HG03280 (cell line): ENCODE measurements around the gene EDIL3.

ENCODE experiments used
- ATAC-seq: cut with Tn5 transposase; IDR thresholded peaks from one replicate; pipeline ENCODE4 v1.9.1; 2021; ENCODE audit warnings: mild to moderate bottlenecking, moderate library complexity; ENCODE audit not compliant: unreplicated experiment

Gene EDIL3, protein sequence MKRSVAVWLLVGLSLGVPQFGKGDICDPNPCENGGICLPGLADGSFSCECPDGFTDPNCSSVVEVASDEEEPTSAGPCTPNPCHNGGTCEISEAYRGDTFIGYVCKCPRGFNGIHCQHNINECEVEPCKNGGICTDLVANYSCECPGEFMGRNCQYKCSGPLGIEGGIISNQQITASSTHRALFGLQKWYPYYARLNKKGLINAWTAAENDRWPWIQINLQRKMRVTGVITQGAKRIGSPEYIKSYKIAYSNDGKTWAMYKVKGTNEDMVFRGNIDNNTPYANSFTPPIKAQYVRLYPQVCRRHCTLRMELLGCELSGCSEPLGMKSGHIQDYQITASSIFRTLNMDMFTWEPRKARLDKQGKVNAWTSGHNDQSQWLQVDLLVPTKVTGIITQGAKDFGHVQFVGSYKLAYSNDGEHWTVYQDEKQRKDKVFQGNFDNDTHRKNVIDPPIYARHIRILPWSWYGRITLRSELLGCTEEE

GRCh38 chr5:84384604-84385575 lies at the start of gene EDIL3:
Gene EDIL3, minus strand, starts transcription at chr5:84384880. Its CDS starts 506 bp downstream, at chr5:84384374.
- no peak for ATAC-seq

GRCh38 chr5:84433461-84433860 lies 48.8 kb upstream of the EDIL3 start:
- ATAC-seq = no peak

GRCh38 chr5:84430863-84431663 lies 46.4 kb upstream of the EDIL3 start:
- no peak for ATAC-seq

- no peak for ATAC-seq
These were observed 45.4 kb upstream of the EDIL3 start for GRCh38 chr5:84430079-84430478.

DNA sequence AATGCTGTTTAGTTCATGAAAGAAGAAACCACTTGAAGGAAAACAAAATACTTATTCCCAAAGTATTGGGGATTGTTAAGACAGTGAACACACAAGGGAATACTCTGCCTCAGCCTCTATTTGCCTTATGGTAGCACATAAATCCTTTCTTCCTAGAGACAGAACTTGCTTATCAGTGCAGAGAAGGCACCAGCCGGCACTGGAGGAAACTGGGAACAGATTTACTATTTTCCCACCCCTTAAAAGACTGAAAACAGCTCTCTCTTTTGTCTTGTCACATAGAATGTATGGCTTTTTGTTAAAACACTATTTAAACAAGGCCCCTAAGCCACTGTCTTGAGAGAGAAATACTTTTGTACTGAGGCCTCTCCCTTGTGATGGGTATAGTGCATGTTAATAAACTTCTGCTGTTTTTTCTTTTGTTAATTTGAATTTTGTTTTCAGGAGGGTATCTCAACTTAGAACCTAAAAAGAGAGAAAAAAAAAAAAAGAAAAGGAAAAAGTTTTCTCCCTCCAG lies 40.7 kb upstream of the EDIL3 start:
- no peak for ATAC-seq

DNA sequence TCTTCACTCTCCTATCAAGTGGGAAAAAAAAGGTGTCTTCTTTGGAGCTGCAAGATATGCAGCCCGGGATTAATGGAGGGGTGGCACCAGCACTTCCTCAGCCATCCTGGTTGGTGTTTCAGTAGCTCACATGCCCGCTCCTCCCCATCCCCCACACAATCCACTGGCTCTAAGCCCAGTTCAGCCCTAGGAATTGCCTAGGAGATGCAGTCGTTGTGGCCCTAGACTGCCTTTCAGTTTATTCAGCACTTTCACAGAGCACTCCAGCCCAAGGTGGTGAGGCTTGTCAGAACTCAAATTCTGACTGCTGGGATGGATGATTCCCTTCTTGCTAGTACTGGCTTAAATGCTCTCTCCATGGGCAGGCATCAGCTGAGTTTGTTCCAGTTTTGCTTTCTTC lies 35.1 kb upstream of the EDIL3 start:
- no peak for ATAC-seq

- ATAC-seq = no peak
These were observed 27.3 kb upstream of the EDIL3 start for GRCh38 chr5:84411832-84412605.

DNA sequence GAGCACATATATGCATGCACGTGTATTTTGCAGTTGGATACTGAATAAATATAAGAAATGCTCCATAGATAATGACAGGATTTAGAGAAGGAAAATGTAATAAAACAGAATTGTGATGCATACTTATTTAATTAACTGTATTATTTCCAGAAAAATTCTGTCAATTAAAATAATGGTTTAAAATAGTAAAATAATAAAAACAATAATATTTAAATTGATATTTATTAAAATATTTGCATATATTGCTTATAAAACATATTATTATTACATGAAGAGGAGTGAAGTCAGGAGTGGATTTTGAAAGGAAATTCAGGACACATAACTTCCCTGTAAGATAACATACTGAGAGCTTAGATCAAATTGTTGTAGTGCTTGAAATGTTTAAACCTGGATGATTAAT lies 21.4 kb upstream of the EDIL3 start:
- no peak for ATAC-seq

GRCh38 chr5:84403773-84404172 lies 19.1 kb upstream of the EDIL3 start:
- no peak for ATAC-seq

- no peak for ATAC-seq
These were observed 12.7 kb upstream of the EDIL3 start for GRCh38 chr5:84397385-84397784.

DNA sequence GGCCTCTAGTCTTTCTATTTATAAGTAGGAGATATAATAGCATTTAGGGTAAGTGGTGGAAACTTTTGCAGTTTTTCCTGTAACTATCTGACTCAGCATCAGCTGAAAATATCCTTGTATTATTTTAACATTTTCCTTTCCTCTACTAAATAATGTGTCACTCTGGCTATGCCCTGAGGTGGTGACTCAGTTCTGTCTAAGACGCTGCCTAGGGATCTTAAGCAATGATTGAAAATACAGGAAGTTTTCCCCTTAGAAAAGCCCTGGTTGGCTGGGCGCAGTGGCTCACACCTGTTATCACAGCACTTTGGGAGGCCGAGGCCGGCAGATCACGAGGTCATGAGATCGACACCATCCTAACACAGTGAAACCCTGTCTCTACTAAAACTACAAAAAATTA lies 9.3 kb upstream of the EDIL3 start:
- ATAC-seq = no peak

DNA sequence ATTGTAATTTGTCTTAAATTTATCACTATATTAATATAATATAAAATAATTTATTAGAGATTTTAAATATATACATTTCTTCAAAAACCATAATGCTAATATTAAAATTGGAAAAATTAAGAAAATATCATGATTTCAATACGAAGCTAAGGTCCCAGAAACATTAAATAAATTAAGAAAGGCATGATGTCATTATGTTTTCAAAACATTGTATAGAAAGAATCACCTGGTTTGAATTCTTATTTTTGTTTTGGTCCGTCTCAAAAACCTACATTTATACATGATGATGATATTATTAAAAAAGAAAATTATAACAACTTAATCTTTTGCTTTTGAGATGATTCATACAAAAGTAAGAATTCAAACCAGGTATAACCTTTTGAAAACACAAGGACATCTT lies 8.2 kb upstream of the EDIL3 start:
- ATAC-seq = no peak

DNA sequence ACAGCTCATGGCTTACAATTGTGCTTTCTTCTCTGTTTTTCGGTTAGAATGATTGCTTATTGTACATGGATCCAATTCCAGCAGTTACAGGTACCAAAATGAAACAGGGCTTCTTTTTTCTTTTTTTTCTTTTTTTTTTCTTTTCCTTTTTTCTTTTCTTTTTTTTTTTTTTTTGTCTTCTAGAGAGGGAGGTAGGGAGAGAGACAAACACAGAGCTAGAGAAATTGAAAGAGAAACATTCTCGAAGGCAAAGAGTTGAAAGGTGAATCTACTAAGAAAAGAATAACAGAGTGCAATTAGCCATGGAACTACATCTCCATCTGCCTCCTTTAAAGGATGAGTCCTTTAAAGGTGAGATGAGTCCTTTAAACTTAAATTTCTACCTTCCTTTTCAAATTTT lies 1.0 kb upstream of the EDIL3 start:
- ATAC-seq = no peak

- no peak for ATAC-seq
These were observed 670 bp downstream of the EDIL3 start for GRCh38 chr5:84383816-84384603.

DNA sequence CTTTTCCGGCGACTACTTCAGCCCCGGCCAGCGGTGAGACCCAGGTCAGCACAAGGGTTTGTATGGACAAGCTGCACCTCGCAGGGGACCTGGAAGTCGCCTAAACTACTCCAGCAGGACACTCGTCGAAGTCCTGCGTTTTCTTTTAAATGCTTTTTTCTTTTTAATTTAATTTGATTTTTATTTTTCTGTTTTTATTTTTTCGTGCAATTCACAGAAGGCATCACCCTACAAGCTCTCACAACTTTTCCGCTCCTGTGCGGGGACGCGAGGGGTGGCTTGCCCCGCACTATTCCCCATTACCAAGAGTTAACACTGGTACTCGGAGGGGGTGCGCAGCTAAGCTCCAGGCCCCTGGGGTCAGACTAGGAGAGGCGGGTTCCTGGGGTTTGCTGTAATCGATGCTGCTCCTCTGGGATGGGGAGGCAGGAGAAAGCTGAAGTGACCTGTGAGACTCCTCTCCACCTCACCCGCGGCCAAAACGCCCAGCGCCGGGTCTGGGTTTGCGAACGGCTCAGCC lies 1.3 kb downstream of the EDIL3 start:
- ATAC-seq = no peak

GRCh38 chr5:84382363-84383295 lies 2.1 kb downstream of the EDIL3 start:
- no peak for ATAC-seq

DNA sequence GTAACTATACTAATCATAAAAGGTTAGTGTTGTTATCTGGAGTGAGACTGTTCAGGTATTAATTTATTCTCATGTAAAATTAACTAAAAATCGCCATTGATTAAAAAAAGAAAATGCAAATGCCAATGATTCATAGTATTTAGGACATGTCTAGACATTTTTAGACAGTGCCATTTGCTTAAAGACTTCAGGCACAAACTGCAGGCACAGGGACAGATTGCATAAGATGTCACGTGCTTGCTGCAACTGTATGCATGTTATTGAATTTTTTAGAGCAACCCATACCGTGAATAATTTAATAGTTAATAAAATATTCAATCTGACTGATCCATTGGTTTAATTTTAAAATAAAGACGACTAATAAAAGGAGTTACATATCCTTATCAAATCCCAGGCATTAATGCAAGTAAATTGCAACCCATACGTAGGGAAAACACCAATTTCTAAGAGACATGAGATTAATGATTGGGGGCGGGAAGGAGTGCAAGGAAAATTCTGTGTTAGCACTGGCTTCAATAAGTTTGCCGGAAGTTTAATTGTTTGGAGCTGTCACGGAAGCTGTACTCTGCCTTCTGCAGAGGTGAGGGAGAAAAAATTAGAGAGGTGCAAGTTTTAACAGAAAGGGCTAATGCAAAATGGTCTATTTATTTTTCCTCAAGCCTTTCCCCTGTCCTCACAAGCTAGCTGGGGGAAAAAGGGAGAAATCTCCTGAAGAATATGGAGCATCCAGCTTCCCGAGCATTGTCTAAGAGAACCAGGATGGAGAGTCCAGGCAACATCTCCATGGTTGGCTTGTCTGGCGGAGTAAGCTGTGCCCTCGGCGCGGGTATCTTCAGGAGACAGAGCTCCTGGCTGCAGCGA lies 2.9 kb downstream of the EDIL3 start:
- ATAC-seq = no peak
